NCI-H446 treated with DMSO at 0.1 percent for 48 hours (cell line): ENCODE data around the gene NCR1.
"Not testable (repeated sequence)": the region's sequence is repeated elsewhere in the genome, so short reads cannot be mapped to it uniquely, and the experiment has no call there.

Source experiments
- DNase-seq: peaks from one replicate; lab custom pipeline; 2025; lab: John Stamatoyannopoulos, UW

Gene NCR1

GRCh38 chr19:54905803-54906511, at the start of gene NCR1:
Gene NCR1, plus strand, starts transcription at chr19:54906148. Its CDS starts 40 bp downstream, at chr19:54906188.
- DNase-seq, result no peak

- DNase-seq, result not testable (repeated sequence)
Observed at GRCh38 chr19:54858476-54858875, 47.5 kb upstream of the NCR1 start.

- DNase-seq, result not testable (repeated sequence)
Observed at GRCh38 chr19:54859421-54859820, 46.5 kb upstream of the NCR1 start.

GRCh38 chr19:54863459-54863858, 42.5 kb upstream of the NCR1 start:
- not testable (repeated sequence) for DNase-seq

- no peak for DNase-seq
Observed at GRCh38 chr19:54871696-54872095, 34.3 kb upstream of the NCR1 start.

- no peak for DNase-seq
Observed at GRCh38 chr19:54873990-54874389, 32.0 kb upstream of the NCR1 start, which contains the start of gene FCAR. Gene FCAR, plus strand, starts transcription at chr19:54874235. Its CDS starts 55 bp downstream, at chr19:54874290.

GRCh38 chr19:54875506-54875905, 30.4 kb upstream of the NCR1 start:
- DNase-seq, result no peak

- DNase-seq, result no peak
Observed at GRCh38 chr19:54877471-54877870, 28.5 kb upstream of the NCR1 start.

- DNase-seq, result no peak
Observed at GRCh38 chr19:54881884-54882283, 24.1 kb upstream of the NCR1 start.

- no peak for DNase-seq
Observed at GRCh38 chr19:54882758-54883157, 23.2 kb upstream of the NCR1 start.

- no peak for DNase-seq
Observed at GRCh38 chr19:54883228-54883627, 22.7 kb upstream of the NCR1 start.

GRCh38 chr19:54888239-54888638, 17.7 kb upstream of the NCR1 start:
- no peak for DNase-seq

- DNase-seq, result no peak
Observed at GRCh38 chr19:54889566-54889965, 16.4 kb upstream of the NCR1 start.

- DNase-seq, result no peak
Observed at GRCh38 chr19:54893406-54893805, 12.5 kb upstream of the NCR1 start.

- not testable (repeated sequence) for DNase-seq
Observed at GRCh38 chr19:54894106-54894505, 11.8 kb upstream of the NCR1 start.

GRCh38 chr19:54896036-54896435, 9.9 kb upstream of the NCR1 start:
- no peak for DNase-seq

- not testable (repeated sequence) for DNase-seq
Observed at GRCh38 chr19:54898685-54899084, 7.3 kb upstream of the NCR1 start.

- not testable (repeated sequence) for DNase-seq
Observed at GRCh38 chr19:54899646-54900045, 6.3 kb upstream of the NCR1 start.

- not testable (repeated sequence) for DNase-seq
Observed at GRCh38 chr19:54901153-54901552, 4.8 kb upstream of the NCR1 start.

GRCh38 chr19:54902061-54902460, 3.9 kb upstream of the NCR1 start:
- DNase-seq, result no peak

GRCh38 chr19:54903303-54903702, 2.6 kb upstream of the NCR1 start:
- DNase-seq, result no peak

GRCh38 chr19:54904261-54904660, 1.7 kb upstream of the NCR1 start:
- not testable (repeated sequence) for DNase-seq

GRCh38 chr19:54905421-54905802, 536 bp upstream of the NCR1 start:
- no peak for DNase-seq

- DNase-seq, result no peak
Observed at GRCh38 chr19:54906819-54907218, 871 bp downstream of the NCR1 start.
